GM12878 (cell line): ENCODE results near the gene LYRM4. TPM values are rescaled to one million over a fixed set of nuclear protein-coding genes. Genes with fewer than 3 reads are reported as not detected.

ENCODE experiments used
- ATAC-seq: fragments of 200-7000 bp; cut with Tn5 transposase; 3 replicates; pipeline ENCODE4 v1.9.1; 2020; ENCODE audit warnings: mild to moderate bottlenecking, moderate library complexity
- BruUV-seq: library from RNA; stranded (reverse); fragments of 400-500 nt; replicated peaks from 2 replicates; lab custom pipeline; 2021; lab: Mats Ljungman, UMichigan
- CTCF ChIA-PET: fragments of 300-600 bp; sonication (Branson Sonifier 250); formaldehyde crosslinking; extraction: SDS; loops from one replicate; lab custom pipeline; 2021; ENCODE audit warnings: inconsistent platforms; lab: Yijun Ruan, JAX
- POLR2A ChIA-PET: fragments of 350-600 bp; formaldehyde crosslinking; extraction: SDS; loops from one replicate; lab custom pipeline; 2021; ENCODE audit warnings: inconsistent platforms; lab: Charles Lee
- RAD21 ChIA-PET: fragments of 300-600 bp; sonication (Branson Sonifier 250); formaldehyde crosslinking; loops from one replicate; lab custom pipeline; 2023; ENCODE audit warnings: antibody characterized with exemption; ENCODE audit not compliant: unreplicated experiment; lab: Charles Lee
- SMC1A ChIA-PET: fragments of 300-600 bp; sonication (Branson Sonifier 250); formaldehyde crosslinking; loops from one replicate; lab custom pipeline; 2023; ENCODE audit not compliant: unreplicated experiment, uncharacterized antibody; lab: Charles Lee
- DNase-seq: peaks from one replicate; pipeline ENCODE4 v3.0.0-alpha.2; 2011; ENCODE audit warnings: low read depth, low spot score
- FAIRE-seq: peaks from 3 replicates; lab custom pipeline; 2011; peaks lifted over from hg19 to GRCh38; lab: Jason Lieb, UNC
- H2AFZ ChIP-seq: 2 replicates; pipeline ENCODE4 v1.6.0; 2011; ENCODE audit warnings: low read depth, low read length, control low read depth; ENCODE audit not compliant: control insufficient read depth
- H3K27ac ChIP-seq: 2 replicates; pipeline ENCODE4 v1.5.1; 2011; ENCODE audit warnings: control low read depth; ENCODE audit not compliant: control insufficient read depth, insufficient read depth
- H3K27me3 ChIP-seq, 2 experiments: replicated peaks in 1 of 2; 2 replicates each; pipeline versions ENCODE4 v1.6.0 to v1.6.1; 2011; ENCODE audit warnings: low read length in 1 of 2; ENCODE audit not compliant: control insufficient read depth in 2 of 2, insufficient read depth in 2 of 2
- H3K36me3 ChIP-seq, 2 experiments: 2 replicates each; pipeline ENCODE4 v1.5.1; 2011; ENCODE audit warnings: low read length in 1 of 2; ENCODE audit not compliant: control insufficient read depth in 2 of 2, insufficient read depth in 2 of 2
- H3K4me1 ChIP-seq: 2 replicates; pipeline ENCODE4 v1.6.1; 2011; ENCODE audit warnings: mild to moderate bottlenecking, low read length, moderate library complexity, mixed read lengths; ENCODE audit not compliant: control insufficient read depth, insufficient read depth
- H3K4me2 ChIP-seq: 2 replicates; pipeline ENCODE4 v1.6.0; 2011; ENCODE audit warnings: control low read depth; ENCODE audit not compliant: control insufficient read depth, insufficient read depth
- H3K4me3 ChIP-seq: fragments of 200-600 bp; sonication (generic); 2 replicates; pipeline ENCODE4 v1.5.1; 2016
- H3K79me2 ChIP-seq: 2 replicates; pipeline ENCODE4 v1.6.0; 2011; ENCODE audit warnings: low read length; ENCODE audit not compliant: control insufficient read depth, insufficient read depth
- H3K9ac ChIP-seq: 2 replicates; pipeline ENCODE4 v1.8.0; 2011; ENCODE audit warnings: low read length, control low read depth, mixed read lengths; ENCODE audit not compliant: control insufficient read depth, insufficient read depth
- H3K9me3 ChIP-seq: replicated peaks from 3 replicates; pipeline ENCODE4 v1.5.1; 2011; ENCODE audit warnings: mild to moderate bottlenecking, low read length; ENCODE audit not compliant: control insufficient read depth, insufficient read depth
- H4K20me1 ChIP-seq: 2 replicates; pipeline ENCODE4 v1.6.0; 2011; ENCODE audit not compliant: control insufficient read depth, insufficient read depth
- BCL11A ChIP-seq: IDR thresholded peaks from 2 replicates; pipeline ENCODE4 v1.6.1; 2011; ENCODE audit warnings: low read depth, low read length
- BCLAF1 ChIP-seq: fragments of 450-650 bp; IDR thresholded peaks from 2 replicates; pipeline ENCODE4 v1.6.1; 2017; ENCODE audit warnings: antibody characterized with exemption, mild to moderate bottlenecking, moderate library complexity
- HDAC2 ChIP-seq: fragments of 200-600 bp; sonication (generic); IDR thresholded peaks from 2 replicates; pipeline ENCODE4 v1.6.1; 2017
- MEF2B ChIP-seq: fragments of 450-650 bp; IDR thresholded peaks from 2 replicates; pipeline ENCODE4 v1.6.1; 2018; ENCODE audit warnings: mild to moderate bottlenecking, moderate library complexity; ENCODE audit not compliant: partially characterized antibody, poor library complexity, severe bottlenecking
- STAT3 ChIP-seq: IDR thresholded peaks from 2 replicates; pipeline ENCODE4 v1.6.1; 2011; ENCODE audit warnings: low read depth, low read length, improper control_type of control experiment
- YY1 ChIP-seq: IDR thresholded peaks from 2 replicates; pipeline ENCODE4 v1.6.1; 2011; ENCODE audit warnings: low read depth, mild to moderate bottlenecking, low read length
- WGBS: methylation state at CpG from one replicate; pipeline ENCODE4 v1.1.6; 2016; ENCODE audit warnings: low lambda C conversion rate; ENCODE audit not compliant: insufficient replicate concordance, insufficient coverage; ENCODE audit errors: missing lambda C conversion rate; 5-methylcytosine and 5-hydroxymethylcytosine counted together
- in situ Hi-C: fragments of 300-500 bp; cut with MboI; formaldehyde crosslinking; loops from 9 replicates; pipeline ENCODE4 v1.14.3; 2018; ENCODE audit warnings: mixed read lengths
- intact Hi-C: fragments of 100-400 bp; cut with micrococcal nuclease; formaldehyde crosslinking; loops from one replicate; pipeline ENCODE4 v1.14.2; 2022; ENCODE audit not compliant: unreplicated experiment
- polyA plus RNA-seq, 11 experiments: library from polyadenylated mRNA; depleted of rRNA in 4 of 11; unstranded in 6 of 11; stranded (reverse) in 5 of 11; fragments of >200 nt; fragmentation: Nextera tagmentation in 4 of 11; fragmentation: Illumina TruSeq in 1 of 11; extraction: Ambion mirVana in 4 of 11; extraction: Trizol in 1 of 11; gene quantifications; 1 replicate in 1 of 11; 2 replicates in 10 of 11; pipeline versions ENCODE4 v1.2.1 to v1.2.3, GENCODE V29; 2011 to 2016; ENCODE audit warnings: inconsistent platforms in 2 of 11, missing spikeins in 2 of 11, low read depth in 1 of 11
- total RNA-seq, 4 experiments: library from RNA; depleted of rRNA in 3 of 4; stranded (reverse); fragments of >200 nt in 3 of 4; fragmentation: Illumina TruSeq in 1 of 4; extraction: Trizol in 1 of 4; gene quantifications; 2 replicates each; pipeline versions ENCODE4 v1.2.1 to v1.2.3, GENCODE V29; 2013 to 2021

LYRM4 gene
- total and polyA plus RNA-seq, 10 of the 15 experiments (the other 5 are each of a cell fraction or from before 2014, with no cell fraction given), result 32.7 to 66.8 (median 44.0) TPM

- in situ Hi-C loops, result no loop called here
- no peak for DNase-seq
- H3K9ac ChIP-seq, result no peak overlapping the region
- H3K27me3 ChIP-seq, result no peaks in the 10 kb centered on the region
- no peak overlapping the region for H3K27ac ChIP-seq
- no TSS peak for BruUV-seq
- TF ChIP-seq MEF2B, result no peak
- no peak for TF ChIP-seq BCLAF1
- no peak for TF ChIP-seq STAT3
- TF ChIP-seq YY1, result no peak
- TF ChIP-seq BCL11A, result no peak
- no peak for TF ChIP-seq HDAC2
- TF ChIP-seq, all 136 proteins: peak for 0
- Histone ChIP-seq H3K4me1 (peaks cover 5% of the 10 kb centered on the region), H3K36me3 (no peaks in the 10 kb centered on the region), H4K20me1 (no peaks in the 10 kb centered on the region), H3K4me2 (no peak overlapping the region), H2AFZ (no peak overlapping the region), H3K79me2 (no peaks in the 10 kb centered on the region), H3K4me3 (no peak overlapping the region), H3K9me3 (no peaks in the 10 kb centered on the region)
- WGBS, result 100% methylated on average over 5 of the region's 5 CpGs
- ATAC-seq (no peak), FAIRE-seq (no peak)
- POLR2A ChIA-PET, result no interaction called here
- SMC1A ChIA-PET, result no interaction called here
- CTCF ChIA-PET, result no interaction called here
- intact Hi-C loops, result no loop called here
- RAD21 ChIA-PET, result no interaction called here
Observed at GRCh38 chr6:5197084-5197483, 63.7 kb downstream of the LYRM4 start.
